Measurements from ENCODE around the gene FDCSP. TPM values are rescaled to one million over a fixed set of nuclear protein-coding genes. Genes with fewer than 3 reads are reported as not detected.

Gene FDCSP
- total and polyA plus RNA-seq, 2 of the 13 experiments (the other 11 are each of a cell fraction or from before 2014, with no cell fraction given): not detected

DNA sequence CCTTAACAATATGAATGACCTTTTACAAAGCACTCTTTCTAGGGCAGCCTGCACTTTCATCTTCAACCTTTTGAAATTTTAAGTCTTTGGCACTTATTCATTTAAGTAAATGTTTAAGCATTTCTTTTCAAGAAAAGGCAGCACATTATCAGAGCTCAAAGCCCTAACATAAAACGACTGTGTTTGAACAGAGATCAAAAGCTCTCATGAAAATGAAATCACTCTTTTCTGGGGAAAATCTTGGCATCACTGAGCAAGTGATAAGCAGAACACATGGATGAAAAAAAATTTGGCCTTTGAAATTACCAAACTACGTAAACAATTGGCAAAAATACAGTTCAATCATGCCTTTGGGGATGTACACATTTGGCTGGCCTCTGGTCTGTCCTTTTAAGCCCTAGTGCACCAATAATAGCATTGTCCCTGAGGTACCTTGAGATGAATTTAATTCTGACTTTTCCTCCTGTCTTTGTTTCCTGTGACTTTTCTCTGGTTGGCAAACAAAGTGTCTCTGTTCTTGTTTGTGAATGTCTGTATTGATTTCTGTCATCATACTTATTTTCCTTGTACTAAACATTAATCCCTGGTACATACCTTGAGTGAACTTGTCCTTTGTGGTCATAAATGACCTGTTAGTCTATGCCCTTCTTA is 43.3 kb upstream of the FDCSP start (continued):
- TF ChIP-seq, protein P1, sequence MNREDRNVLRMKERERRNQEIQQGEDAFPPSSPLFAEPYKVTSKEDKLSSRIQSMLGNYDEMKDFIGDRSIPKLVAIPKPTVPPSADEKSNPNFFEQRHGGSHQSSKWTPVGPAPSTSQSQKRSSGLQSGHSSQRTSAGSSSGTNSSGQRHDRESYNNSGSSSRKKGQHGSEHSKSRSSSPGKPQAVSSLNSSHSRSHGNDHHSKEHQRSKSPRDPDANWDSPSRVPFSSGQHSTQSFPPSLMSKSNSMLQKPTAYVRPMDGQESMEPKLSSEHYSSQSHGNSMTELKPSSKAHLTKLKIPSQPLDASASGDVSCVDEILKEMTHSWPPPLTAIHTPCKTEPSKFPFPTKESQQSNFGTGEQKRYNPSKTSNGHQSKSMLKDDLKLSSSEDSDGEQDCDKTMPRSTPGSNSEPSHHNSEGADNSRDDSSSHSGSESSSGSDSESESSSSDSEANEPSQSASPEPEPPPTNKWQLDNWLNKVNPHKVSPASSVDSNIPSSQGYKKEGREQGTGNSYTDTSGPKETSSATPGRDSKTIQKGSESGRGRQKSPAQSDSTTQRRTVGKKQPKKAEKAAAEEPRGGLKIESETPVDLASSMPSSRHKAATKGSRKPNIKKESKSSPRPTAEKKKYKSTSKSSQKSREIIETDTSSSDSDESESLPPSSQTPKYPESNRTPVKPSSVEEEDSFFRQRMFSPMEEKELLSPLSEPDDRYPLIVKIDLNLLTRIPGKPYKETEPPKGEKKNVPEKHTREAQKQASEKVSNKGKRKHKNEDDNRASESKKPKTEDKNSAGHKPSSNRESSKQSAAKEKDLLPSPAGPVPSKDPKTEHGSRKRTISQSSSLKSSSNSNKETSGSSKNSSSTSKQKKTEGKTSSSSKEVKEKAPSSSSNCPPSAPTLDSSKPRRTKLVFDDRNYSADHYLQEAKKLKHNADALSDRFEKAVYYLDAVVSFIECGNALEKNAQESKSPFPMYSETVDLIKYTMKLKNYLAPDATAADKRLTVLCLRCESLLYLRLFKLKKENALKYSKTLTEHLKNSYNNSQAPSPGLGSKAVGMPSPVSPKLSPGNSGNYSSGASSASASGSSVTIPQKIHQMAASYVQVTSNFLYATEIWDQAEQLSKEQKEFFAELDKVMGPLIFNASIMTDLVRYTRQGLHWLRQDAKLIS (CRISPR knock-in tag; IDR thresholded peaks at IDR 0.05): no peak; the same call in 1 of the 2 replicates
- no peak for TF ChIP-seq ZFP62 (CRISPR knock-in tag; IDR thresholded peaks at IDR 0.05)
- no peak for TF ChIP-seq NCOA5 (CRISPR knock-in tag; IDR thresholded peaks at IDR 0.05)
- TF ChIP-seq, protein P2, sequence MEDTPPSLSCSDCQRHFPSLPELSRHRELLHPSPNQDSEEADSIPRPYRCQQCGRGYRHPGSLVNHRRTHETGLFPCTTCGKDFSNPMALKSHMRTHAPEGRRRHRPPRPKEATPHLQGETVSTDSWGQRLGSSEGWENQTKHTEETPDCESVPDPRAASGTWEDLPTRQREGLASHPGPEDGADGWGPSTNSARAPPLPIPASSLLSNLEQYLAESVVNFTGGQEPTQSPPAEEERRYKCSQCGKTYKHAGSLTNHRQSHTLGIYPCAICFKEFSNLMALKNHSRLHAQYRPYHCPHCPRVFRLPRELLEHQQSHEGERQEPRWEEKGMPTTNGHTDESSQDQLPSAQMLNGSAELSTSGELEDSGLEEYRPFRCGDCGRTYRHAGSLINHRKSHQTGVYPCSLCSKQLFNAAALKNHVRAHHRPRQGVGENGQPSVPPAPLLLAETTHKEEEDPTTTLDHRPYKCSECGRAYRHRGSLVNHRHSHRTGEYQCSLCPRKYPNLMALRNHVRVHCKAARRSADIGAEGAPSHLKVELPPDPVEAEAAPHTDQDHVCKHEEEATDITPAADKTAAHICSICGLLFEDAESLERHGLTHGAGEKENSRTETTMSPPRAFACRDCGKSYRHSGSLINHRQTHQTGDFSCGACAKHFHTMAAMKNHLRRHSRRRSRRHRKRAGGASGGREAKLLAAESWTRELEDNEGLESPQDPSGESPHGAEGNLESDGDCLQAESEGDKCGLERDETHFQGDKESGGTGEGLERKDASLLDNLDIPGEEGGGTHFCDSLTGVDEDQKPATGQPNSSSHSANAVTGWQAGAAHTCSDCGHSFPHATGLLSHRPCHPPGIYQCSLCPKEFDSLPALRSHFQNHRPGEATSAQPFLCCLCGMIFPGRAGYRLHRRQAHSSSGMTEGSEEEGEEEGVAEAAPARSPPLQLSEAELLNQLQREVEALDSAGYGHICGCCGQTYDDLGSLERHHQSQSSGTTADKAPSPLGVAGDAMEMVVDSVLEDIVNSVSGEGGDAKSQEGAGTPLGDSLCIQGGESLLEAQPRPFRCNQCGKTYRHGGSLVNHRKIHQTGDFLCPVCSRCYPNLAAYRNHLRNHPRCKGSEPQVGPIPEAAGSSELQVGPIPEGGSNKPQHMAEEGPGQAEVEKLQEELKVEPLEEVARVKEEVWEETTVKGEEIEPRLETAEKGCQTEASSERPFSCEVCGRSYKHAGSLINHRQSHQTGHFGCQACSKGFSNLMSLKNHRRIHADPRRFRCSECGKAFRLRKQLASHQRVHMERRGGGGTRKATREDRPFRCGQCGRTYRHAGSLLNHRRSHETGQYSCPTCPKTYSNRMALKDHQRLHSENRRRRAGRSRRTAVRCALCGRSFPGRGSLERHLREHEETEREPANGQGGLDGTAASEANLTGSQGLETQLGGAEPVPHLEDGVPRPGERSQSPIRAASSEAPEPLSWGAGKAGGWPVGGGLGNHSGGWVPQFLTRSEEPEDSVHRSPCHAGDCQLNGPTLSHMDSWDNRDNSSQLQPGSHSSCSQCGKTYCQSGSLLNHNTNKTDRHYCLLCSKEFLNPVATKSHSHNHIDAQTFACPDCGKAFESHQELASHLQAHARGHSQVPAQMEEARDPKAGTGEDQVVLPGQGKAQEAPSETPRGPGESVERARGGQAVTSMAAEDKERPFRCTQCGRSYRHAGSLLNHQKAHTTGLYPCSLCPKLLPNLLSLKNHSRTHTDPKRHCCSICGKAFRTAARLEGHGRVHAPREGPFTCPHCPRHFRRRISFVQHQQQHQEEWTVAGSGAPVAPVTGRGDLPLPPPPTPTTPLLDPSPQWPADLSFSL (CRISPR knock-in tag; IDR thresholded peaks at IDR 0.05): no peak; the same call in 1 of the 2 replicates
- peak; percentile 10; the same call in 1 of the 2 replicates for TF ChIP-seq GATAD1 (CRISPR knock-in tag; IDR thresholded peaks at IDR 0.05)
- no peak for TF ChIP-seq ZNF460 (CRISPR knock-in tag; IDR thresholded peaks at IDR 0.05; ENCODE audit: borderline replicate concordance)
- TF ChIP-seq ZNF572 (CRISPR knock-in tag; IDR thresholded peaks at IDR 0.05): no peak
- TF ChIP-seq, protein P3, sequence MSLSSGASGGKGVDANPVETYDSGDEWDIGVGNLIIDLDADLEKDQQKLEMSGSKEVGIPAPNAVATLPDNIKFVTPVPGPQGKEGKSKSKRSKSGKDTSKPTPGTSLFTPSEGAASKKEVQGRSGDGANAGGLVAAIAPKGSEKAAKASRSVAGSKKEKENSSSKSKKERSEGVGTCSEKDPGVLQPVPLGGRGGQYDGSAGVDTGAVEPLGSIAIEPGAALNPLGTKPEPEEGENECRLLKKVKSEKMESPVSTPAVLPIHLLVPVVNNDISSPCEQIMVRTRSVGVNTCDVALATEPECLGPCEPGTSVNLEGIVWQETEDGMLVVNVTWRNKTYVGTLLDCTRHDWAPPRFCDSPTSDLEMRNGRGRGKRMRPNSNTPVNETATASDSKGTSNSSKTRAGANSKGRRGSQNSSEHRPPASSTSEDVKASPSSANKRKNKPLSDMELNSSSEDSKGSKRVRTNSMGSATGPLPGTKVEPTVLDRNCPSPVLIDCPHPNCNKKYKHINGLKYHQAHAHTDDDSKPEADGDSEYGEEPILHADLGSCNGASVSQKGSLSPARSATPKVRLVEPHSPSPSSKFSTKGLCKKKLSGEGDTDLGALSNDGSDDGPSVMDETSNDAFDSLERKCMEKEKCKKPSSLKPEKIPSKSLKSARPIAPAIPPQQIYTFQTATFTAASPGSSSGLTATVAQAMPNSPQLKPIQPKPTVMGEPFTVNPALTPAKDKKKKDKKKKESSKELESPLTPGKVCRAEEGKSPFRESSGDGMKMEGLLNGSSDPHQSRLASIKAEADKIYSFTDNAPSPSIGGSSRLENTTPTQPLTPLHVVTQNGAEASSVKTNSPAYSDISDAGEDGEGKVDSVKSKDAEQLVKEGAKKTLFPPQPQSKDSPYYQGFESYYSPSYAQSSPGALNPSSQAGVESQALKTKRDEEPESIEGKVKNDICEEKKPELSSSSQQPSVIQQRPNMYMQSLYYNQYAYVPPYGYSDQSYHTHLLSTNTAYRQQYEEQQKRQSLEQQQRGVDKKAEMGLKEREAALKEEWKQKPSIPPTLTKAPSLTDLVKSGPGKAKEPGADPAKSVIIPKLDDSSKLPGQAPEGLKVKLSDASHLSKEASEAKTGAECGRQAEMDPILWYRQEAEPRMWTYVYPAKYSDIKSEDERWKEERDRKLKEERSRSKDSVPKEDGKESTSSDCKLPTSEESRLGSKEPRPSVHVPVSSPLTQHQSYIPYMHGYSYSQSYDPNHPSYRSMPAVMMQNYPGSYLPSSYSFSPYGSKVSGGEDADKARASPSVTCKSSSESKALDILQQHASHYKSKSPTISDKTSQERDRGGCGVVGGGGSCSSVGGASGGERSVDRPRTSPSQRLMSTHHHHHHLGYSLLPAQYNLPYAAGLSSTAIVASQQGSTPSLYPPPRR (CRISPR knock-in tag; IDR thresholded peaks at IDR 0.05; ENCODE audit: borderline replicate concordance): peak; percentile 92
- no peak; the same call in 1 of the 2 replicates for TF ChIP-seq ZNF746 (CRISPR knock-in tag; IDR thresholded peaks at IDR 0.05)
- TF ChIP-seq IKZF4 (CRISPR knock-in tag; IDR thresholded peaks at IDR 0.05; ENCODE audit: borderline replicate concordance, low read depth, not compliant biosample characterization): no peak
- no peak for TF ChIP-seq ZNF329 (CRISPR knock-in tag; IDR thresholded peaks at IDR 0.05; ENCODE audit: low read depth)
- peak; percentile 25; the same call in 1 of the 2 replicates for TF ChIP-seq IRF2 (CRISPR knock-in tag; IDR thresholded peaks at IDR 0.05)
- TF ChIP-seq ZNF558 (CRISPR knock-in tag; IDR thresholded peaks at IDR 0.05; ENCODE audit: borderline replicate concordance): no peak
- no peak for TF ChIP-seq ZFP36L2 (CRISPR knock-in tag; IDR thresholded peaks at IDR 0.05)

Data from HepG2 (cell line).